NT2/D1 (cell line): ENCODE measurements around the gene IYD.

Source experiments
- DNase-seq: peaks from one replicate; pipeline ENCODE4 v3.0.0-alpha.2; 2011; ENCODE audit warnings: low read depth, low spot score
- H3K27me3 ChIP-seq: 2 replicates; pipeline ENCODE4 v1.6.0; 2011; ENCODE audit warnings: mild to moderate bottlenecking; ENCODE audit not compliant: insufficient read length, insufficient read depth
- H3K36me3 ChIP-seq: 2 replicates; pipeline ENCODE4 v1.6.1; 2011; ENCODE audit warnings: mild to moderate bottlenecking, low read length, mixed read lengths; ENCODE audit not compliant: insufficient read depth, insufficient read length
- H3K4me1 ChIP-seq: 2 replicates; pipeline ENCODE4 v1.5.1; 2011; ENCODE audit not compliant: insufficient read depth, insufficient read length
- H3K4me3 ChIP-seq: 2 replicates; pipeline ENCODE4 v1.5.1; 2011; ENCODE audit warnings: low read depth; ENCODE audit not compliant: insufficient read length
- H3K9ac ChIP-seq: 2 replicates; pipeline ENCODE4 v1.6.0; 2011; ENCODE audit warnings: low read depth; ENCODE audit not compliant: insufficient read length
- H3K9me3 ChIP-seq: 2 replicates; pipeline ENCODE4 v1.5.1; 2011; ENCODE audit warnings: mild to moderate bottlenecking, low read length; ENCODE audit not compliant: insufficient read depth
- SUZ12 ChIP-seq: IDR thresholded peaks from 2 replicates; pipeline ENCODE4 v1.6.1; 2011; ENCODE audit not compliant: insufficient read length, insufficient read depth; ENCODE audit errors: extremely low read depth
- YY1 ChIP-seq: IDR thresholded peaks from 2 replicates; pipeline ENCODE4 v1.6.1; 2011; ENCODE audit not compliant: insufficient read length, insufficient read depth
- ZNF274 ChIP-seq: IDR thresholded peaks from 2 replicates; pipeline ENCODE4 v1.6.1; 2011; ENCODE audit warnings: mild to moderate bottlenecking, low read depth, low read length

IYD gene

DNA sequence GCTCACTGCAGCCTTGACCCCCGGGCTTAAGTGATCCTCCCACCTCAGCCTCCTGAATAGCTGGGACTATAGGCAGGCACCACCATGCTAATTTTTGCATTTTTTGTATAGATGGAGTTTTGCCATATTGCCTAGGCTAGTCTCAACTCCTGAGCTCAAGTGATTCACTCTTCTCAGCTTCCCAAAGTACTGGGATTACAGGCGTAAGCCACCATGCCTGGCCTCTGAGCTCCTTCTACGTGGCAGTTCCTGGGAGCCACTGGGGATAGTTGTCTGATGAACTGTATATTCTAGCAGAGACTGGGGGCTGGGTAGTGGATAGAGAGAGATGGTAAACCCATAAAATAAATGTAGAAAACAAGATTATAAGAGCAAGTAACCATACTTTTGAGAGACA is 26.1 kb downstream of the IYD start:
- H3K4me1 ChIP-seq = no peaks in the 10 kb centered on the region
- TF ChIP-seq SUZ12 (no peak), ZNF274 (no peak), YY1 (no peak)
- no peak overlapping the region for H3K4me3 ChIP-seq
- no peaks in the 10 kb centered on the region for H3K27me3 ChIP-seq
- no peak overlapping the region for H3K9ac ChIP-seq
- no peak for DNase-seq
- H3K9me3 ChIP-seq = no peaks in the 10 kb centered on the region
- no peaks in the 10 kb centered on the region for H3K36me3 ChIP-seq

DNA sequence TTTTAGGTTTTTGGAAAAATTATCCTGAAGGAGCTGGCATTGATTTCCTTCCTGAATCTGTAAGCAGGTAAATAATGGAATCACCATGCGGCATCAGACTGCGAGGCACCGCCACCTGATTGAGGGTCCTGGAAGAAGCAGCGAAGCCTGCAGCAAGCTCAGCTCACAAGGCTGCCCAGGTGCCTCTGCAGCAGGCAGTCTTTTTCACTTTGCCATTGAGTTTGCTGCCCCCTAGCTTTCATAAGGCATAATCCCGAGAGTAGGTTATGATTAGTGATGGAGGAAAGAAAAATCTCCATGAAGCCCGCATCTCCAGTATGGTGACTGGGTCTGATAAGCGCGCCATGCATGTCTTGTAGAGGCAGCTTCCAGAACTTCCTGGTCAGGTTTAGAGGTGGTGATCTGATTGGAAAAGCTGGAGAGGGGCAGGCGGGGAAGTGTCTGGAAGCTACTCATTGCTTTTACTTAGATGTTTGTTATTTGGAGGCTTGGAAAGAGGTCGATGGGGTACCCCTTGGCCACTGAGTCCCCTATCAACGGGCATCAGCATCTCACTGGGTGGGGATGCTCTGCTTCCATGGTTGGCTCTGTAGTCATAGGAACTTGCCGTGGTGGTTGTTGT is 26.7 kb downstream of the IYD start:
- Histone ChIP-seq H3K36me3 (no peaks in the 10 kb centered on the region), H3K9ac (no peak overlapping the region), H3K4me3 (no peak overlapping the region), H3K9me3 (no peaks in the 10 kb centered on the region), H3K4me1 (no peaks in the 10 kb centered on the region), H3K27me3 (no peaks in the 10 kb centered on the region)
- DNase-seq = peak; percentile 38
- no peak for TF ChIP-seq ZNF274
- TF ChIP-seq SUZ12 = no peak
- no peak for TF ChIP-seq YY1

DNA sequence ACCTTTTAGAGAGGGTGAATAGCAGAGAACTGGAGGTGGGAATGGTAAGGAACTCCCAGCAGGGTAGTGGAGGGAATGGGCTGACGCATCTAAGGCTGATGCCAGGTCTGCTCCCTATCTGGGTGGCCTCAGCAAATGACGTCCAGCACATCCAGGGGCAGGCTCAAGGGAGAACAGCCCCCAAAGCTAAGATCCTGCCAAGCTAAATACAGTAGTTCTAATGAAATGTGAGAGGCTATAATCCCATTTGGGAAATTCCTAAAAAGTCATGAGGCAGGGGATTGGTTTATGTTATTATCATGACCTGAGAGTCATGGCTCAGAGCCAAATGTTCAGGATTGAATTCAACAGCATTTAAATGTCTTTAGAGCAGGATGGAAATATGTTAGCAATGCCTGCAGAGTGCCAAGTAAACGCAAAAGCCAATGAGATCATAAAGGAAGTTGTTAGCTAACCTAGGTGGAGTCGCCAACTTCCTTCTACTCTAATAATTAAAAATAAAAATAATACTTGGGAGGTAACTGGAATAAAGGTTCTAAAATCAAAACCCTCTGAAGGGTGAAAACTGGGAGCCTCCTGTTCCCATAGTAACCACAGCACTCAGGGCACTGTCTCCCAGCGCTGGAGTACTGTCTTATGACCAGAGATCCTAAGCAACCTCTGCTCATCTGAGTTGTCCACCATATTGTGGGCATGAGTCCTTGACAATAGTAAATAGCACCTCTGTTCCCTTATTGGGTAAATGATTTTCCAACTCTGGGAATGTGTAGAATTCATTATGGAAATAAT is 34.8 kb downstream of the IYD start:
- Histone ChIP-seq H3K4me3 (no peak overlapping the region), H3K9me3 (no peaks in the 10 kb centered on the region), H3K4me1 (no peaks in the 10 kb centered on the region), H3K36me3 (no peaks in the 10 kb centered on the region), H3K9ac (no peak overlapping the region), H3K27me3 (no peaks in the 10 kb centered on the region)
- DNase-seq = no peak
- TF ChIP-seq SUZ12 (no peak), ZNF274 (no peak), YY1 (no peak)

DNA sequence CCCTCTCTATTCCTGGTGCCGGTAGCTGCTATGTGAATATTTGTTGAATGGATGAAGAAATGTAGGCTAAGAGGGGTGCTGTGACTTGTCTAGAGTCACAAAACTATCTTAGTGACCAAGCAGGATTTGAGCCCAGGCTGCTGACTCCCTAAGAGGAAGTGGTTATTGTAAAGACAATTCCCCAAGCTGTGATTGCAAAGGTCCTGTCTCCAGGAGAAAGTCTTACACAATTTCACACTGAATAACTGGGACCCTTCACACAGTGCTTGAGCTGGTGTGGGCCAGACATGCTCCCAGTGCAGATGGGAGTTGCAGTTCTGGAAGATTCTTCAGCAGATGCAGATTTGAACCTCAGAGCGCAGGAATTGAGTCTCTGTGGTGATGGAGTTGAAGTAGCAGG is 38.1 kb downstream of the IYD start:
- DNase-seq = no peak
- TF ChIP-seq ZNF274 = no peak
- TF ChIP-seq SUZ12 = no peak
- no peak for TF ChIP-seq YY1
- no peaks in the 10 kb centered on the region for H3K4me1 ChIP-seq
- no peaks in the 10 kb centered on the region for H3K36me3 ChIP-seq
- no peaks in the 10 kb centered on the region for H3K9me3 ChIP-seq
- no peaks in the 10 kb centered on the region for H3K27me3 ChIP-seq
- no peak overlapping the region for H3K4me3 ChIP-seq
- no peak overlapping the region for H3K9ac ChIP-seq

DNA sequence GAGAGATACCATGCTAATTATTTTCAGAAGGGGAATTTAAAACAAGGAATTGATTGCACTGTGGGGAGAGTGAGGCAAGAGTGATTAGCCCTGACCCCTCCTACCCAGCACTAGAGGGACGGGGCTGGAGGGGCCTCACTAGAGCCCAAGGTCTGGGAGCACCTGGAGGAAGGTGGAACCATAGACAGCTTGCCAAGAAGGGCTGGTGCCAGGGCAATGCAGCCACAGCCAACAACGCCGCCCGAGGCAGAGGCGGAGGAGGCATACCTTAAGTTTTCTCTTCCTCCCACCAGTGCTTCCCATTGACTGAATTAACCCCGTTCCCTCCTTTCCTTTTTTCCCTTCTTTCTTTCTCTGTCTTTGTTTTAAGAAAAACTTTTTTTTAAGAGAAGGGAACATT is 40.0 kb downstream of the IYD start:
- Histone ChIP-seq H3K27me3 (no peaks in the 10 kb centered on the region), H3K9ac (no peak overlapping the region), H3K4me1 (no peaks in the 10 kb centered on the region), H3K36me3 (no peaks in the 10 kb centered on the region), H3K4me3 (no peak overlapping the region), H3K9me3 (no peaks in the 10 kb centered on the region)
- DNase-seq = no peak
- TF ChIP-seq YY1 (no peak), ZNF274 (no peak), SUZ12 (no peak)

DNA sequence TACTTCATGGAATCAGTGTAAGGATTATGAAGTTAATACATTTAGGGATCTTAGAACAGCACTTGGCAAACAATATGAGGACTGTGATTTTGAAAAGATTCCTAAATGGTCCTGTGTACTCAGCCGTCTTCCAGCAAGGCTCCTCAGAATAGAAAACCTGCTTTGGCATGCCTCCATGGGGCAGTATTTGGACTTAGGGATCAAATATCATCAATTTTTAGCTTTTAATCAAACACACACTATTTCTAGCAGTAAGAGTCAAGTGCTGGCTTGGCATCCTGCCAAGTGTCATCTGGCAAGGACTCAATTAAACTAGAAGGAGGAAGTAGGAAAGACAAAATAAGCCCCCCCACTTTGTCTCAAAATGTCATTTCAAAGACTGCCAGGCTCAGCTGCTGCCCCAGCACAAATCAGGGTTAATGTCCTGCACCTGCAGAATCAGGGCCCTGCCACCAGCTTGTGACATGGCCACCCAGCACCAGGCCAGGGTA is 40.8 kb downstream of the IYD start:
- H3K36me3 ChIP-seq = no peaks in the 10 kb centered on the region
- H3K4me1 ChIP-seq = no peaks in the 10 kb centered on the region
- no peak for TF ChIP-seq ZNF274
- TF ChIP-seq SUZ12 = no peak
- TF ChIP-seq YY1 = no peak
- no peaks in the 10 kb centered on the region for H3K27me3 ChIP-seq
- no peak for DNase-seq
- H3K9me3 ChIP-seq = no peaks in the 10 kb centered on the region
- no peak overlapping the region for H3K4me3 ChIP-seq
- no peak overlapping the region for H3K9ac ChIP-seq

DNA sequence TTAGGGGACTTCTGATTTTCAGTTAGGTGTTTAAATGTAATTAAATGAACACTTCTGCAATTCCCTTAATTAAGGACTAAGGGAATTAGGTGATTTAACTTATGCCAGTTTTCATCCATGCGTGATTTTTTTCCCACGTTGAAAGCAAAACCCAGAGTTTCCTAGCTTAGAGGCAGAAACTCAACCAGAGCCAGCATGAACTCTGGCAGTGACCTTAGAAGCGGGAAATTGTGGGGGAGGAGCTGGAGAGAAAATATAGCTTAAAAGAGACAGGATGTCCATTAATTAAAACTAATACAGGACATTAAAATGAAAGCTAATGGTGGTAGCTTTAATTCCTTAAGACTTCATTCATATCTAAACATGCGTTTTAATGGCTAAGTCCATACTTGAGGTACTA is 41.6 kb downstream of the IYD start:
- no peak overlapping the region for H3K9ac ChIP-seq
- H3K4me3 ChIP-seq = no peak overlapping the region
- no peaks in the 10 kb centered on the region for H3K4me1 ChIP-seq
- no peak for TF ChIP-seq YY1
- no peaks in the 10 kb centered on the region for H3K27me3 ChIP-seq
- H3K36me3 ChIP-seq = no peaks in the 10 kb centered on the region
- no peaks in the 10 kb centered on the region for H3K9me3 ChIP-seq
- no peak for DNase-seq
